A549 (cell line): ENCODE measurements around the gene ZNF70.

Source experiments
- BCL3 ChIP-seq: fragments of >200 bp; sonication (Bioruptor Twin); formaldehyde crosslinking; IDR thresholded peaks from 3 replicates; pipeline ENCODE4 v1.6.1; 2016
- BHLHE40 ChIP-seq: IDR thresholded peaks from 2 replicates; pipeline ENCODE4 v1.6.1; 2012; ENCODE audit warnings: low read depth, low read length, inconsistent platforms
- CEBPB ChIP-seq, 2 experiments: fragments of >200 bp in 1 of 2; sonication (Bioruptor Twin) in 1 of 2; formaldehyde crosslinking in 1 of 2; IDR thresholded peaks; 2 replicates each; pipeline ENCODE4 v1.6.1; 2012 to 2016
- CHD4 ChIP-seq: fragments of 200-600 bp; sonication (generic); IDR thresholded peaks from 2 replicates; pipeline ENCODE4 v1.6.1; 2016; ENCODE audit warnings: antibody characterized with exemption, mild to moderate bottlenecking, borderline replicate concordance
- EHMT2 ChIP-seq: fragments of 200-600 bp; sonication (generic); IDR thresholded peaks from 2 replicates; pipeline ENCODE4 v1.6.1; 2016; ENCODE audit warnings: antibody characterized with exemption, low read depth, mild to moderate bottlenecking, moderate library complexity
- JUN ChIP-seq, 2 experiments: fragments of >200 bp; sonication (Bioruptor Twin); formaldehyde crosslinking; IDR thresholded peaks; 2 replicates in 1 of 2; 3 replicates in 1 of 2; pipeline ENCODE4 v1.6.1; 2016 to 2017
- KDM1A ChIP-seq: fragments of 200-600 bp; sonication (generic); IDR thresholded peaks from 2 replicates; pipeline ENCODE4 v1.6.1; 2016; ENCODE audit warnings: low read depth, mild to moderate bottlenecking
- POLR2A ChIP-seq: IDR thresholded peaks from 2 replicates; pipeline ENCODE4 v1.6.1; 2012; ENCODE audit warnings: mild to moderate bottlenecking, low read length
- RAD21 ChIP-seq, 2 experiments: fragments of >200 bp in 1 of 2; sonication (Bioruptor Twin) in 1 of 2; formaldehyde crosslinking in 1 of 2; IDR thresholded peaks in 1 of 2; conservative IDR thresholded peaks in 1 of 2; 2 replicates in 1 of 2; 3 replicates in 1 of 2; pipeline ENCODE4 v1.6.1; 2012 to 2018; ENCODE audit warnings: inconsistent platforms in 1 of 2
- RCOR1 ChIP-seq: fragments of 150-350 bp; IDR thresholded peaks from 2 replicates; pipeline ENCODE4 v1.6.1; 2014; ENCODE audit warnings: antibody characterized with exemption, low read length, low read depth
- SMC3 ChIP-seq: fragments of >200 bp; sonication (Bioruptor Twin); formaldehyde crosslinking; IDR thresholded peaks from 3 replicates; pipeline ENCODE4 v1.6.1; 2018; ENCODE audit warnings: inconsistent platforms
- ZNF302 ChIP-seq: fragments of 250-450 bp; sonication (Bioruptor Pico); IDR thresholded peaks from 2 replicates; pipeline ENCODE4 v1.9.0; 2021; ENCODE audit warnings: inconsistent platforms, mild to moderate bottlenecking, moderate library complexity
- TF ChIP-seq, protein P1 (sequence below): fragments of >200 bp; sonication (Bioruptor Twin); formaldehyde crosslinking; IDR thresholded peaks from 3 replicates; pipeline ENCODE4 v1.5.1; 2016
- TF ChIP-seq, protein P2 (sequence below): IDR thresholded peaks from 2 replicates; pipeline ENCODE4 v1.6.1; 2012

DNA sequence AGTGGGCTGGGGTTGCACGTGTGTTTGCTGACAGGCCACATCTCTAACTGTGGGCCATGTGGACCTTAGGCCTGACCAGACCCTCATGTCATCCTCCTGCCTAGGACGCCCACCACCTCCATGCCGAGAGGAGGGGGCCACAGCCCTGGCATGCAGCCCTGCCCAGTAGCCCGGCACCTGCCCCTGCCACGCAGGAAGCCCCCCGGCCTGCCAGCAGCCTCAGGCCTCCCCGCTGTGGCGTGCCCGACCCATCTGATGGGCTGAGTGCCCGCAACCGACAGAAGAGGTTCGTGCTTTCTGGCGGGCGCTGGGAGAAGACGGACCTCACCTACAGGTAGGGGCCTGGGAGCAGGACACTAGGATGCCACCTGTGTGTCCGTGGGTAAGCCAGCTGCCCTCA is 28.2 kb upstream of the ZNF70 start:
- TF ChIP-seq SMC3 (no peak), POLR2A (no peak), JUN (IDR thresholded peaks at IDR 0.05) (no peak), ZNF302 (no peak), KDM1A (no peak), RCOR1 (no peak), EHMT2 (no peak), BHLHE40 (no peak), CEBPB (IDR thresholded peaks at IDR 0.05) (no peak), CHD4 (no peak), RAD21 (conservative IDR thresholded peaks at IDR 0.05 in 1 of 2, IDR thresholded peaks at IDR 0.05 in 1 of 2) (no peak), BCL3 (no peak)
- TF ChIP-seq, protein P1, sequence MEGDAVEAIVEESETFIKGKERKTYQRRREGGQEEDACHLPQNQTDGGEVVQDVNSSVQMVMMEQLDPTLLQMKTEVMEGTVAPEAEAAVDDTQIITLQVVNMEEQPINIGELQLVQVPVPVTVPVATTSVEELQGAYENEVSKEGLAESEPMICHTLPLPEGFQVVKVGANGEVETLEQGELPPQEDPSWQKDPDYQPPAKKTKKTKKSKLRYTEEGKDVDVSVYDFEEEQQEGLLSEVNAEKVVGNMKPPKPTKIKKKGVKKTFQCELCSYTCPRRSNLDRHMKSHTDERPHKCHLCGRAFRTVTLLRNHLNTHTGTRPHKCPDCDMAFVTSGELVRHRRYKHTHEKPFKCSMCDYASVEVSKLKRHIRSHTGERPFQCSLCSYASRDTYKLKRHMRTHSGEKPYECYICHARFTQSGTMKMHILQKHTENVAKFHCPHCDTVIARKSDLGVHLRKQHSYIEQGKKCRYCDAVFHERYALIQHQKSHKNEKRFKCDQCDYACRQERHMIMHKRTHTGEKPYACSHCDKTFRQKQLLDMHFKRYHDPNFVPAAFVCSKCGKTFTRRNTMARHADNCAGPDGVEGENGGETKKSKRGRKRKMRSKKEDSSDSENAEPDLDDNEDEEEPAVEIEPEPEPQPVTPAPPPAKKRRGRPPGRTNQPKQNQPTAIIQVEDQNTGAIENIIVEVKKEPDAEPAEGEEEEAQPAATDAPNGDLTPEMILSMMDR = no peak
- TF ChIP-seq, protein P2, sequence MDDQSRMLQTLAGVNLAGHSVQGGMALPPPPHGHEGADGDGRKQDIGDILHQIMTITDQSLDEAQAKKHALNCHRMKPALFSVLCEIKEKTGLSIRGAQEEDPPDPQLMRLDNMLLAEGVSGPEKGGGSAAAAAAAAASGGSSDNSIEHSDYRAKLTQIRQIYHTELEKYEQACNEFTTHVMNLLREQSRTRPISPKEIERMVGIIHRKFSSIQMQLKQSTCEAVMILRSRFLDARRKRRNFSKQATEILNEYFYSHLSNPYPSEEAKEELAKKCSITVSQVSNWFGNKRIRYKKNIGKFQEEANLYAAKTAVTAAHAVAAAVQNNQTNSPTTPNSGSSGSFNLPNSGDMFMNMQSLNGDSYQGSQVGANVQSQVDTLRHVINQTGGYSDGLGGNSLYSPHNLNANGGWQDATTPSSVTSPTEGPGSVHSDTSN = no peak
